A549 (cell line): ENCODE results near the gene RPS25. TPM values are rescaled to one million over a fixed set of nuclear protein-coding genes. Genes with fewer than 3 reads are reported as not detected.
A peak's percentile ranks its signal among the peaks of the same experiment; 100 is the strongest.
"Not testable (repeated sequence)": the region's sequence is repeated elsewhere in the genome, so short reads cannot be mapped to it uniquely, and the experiment has no call there.

Experiments
- ATAC-seq, 2 experiments: fragments of 200-7000 bp in 1 of 2; fragments of >200 bp in 1 of 2; cut with Nextera tagmentation in 1 of 2; cut with Tn5 transposase in 1 of 2; 3 replicates each; pipeline versions ENCODE4 v1.8.0 to v1.9.1; 2018 to 2020; ENCODE audit warnings: mild to moderate bottlenecking in 1 of 2, moderate library complexity in 1 of 2
- CTCF ChIA-PET: fragments of 300-600 bp; sonication (Branson Sonifier 250); formaldehyde crosslinking; extraction: SDS; loops from one replicate; lab custom pipeline; 2021; ENCODE audit warnings: antibody characterized with exemption, inconsistent platforms; lab: Yijun Ruan, JAX
- POLR2A ChIA-PET: fragments of 350-600 bp; formaldehyde crosslinking; extraction: SDS; loops from one replicate; lab custom pipeline; 2021; ENCODE audit warnings: antibody characterized with exemption, inconsistent platforms; lab: Yijun Ruan, JAX
- DNase-seq, 2 experiments: peaks; one replicate each; pipeline versions ENCODE4 v3.0.0 to v3.0.0-alpha.2; 2011 to 2016; ENCODE audit warnings: low read depth in 1 of 2, low spot score in 1 of 2
- FAIRE-seq: peaks from 2 replicates; lab custom pipeline; 2011; peaks lifted over from hg19 to GRCh38; lab: Jason Lieb, UNC
- H3K27ac ChIP-seq, 2 experiments: fragments of >200 bp; sonication (Bioruptor Twin); formaldehyde crosslinking; 3 replicates each; pipeline ENCODE4 v1.5.1; 2016 to 2017
- H3K4me1 ChIP-seq: fragments of >200 bp; sonication (Bioruptor Twin); formaldehyde crosslinking; 3 replicates; pipeline ENCODE4 v1.6.1; 2016
- H3K4me2 ChIP-seq: fragments of >200 bp; sonication (Bioruptor Twin); formaldehyde crosslinking; 3 replicates; pipeline ENCODE4 v1.6.1; 2016
- H3K4me3 ChIP-seq: fragments of >200 bp; sonication (Bioruptor Twin); formaldehyde crosslinking; 3 replicates; pipeline ENCODE4 v1.5.1; 2016
- H3K9me3 ChIP-seq: fragments of >200 bp; sonication (Bioruptor Twin); formaldehyde crosslinking; 3 replicates; pipeline ENCODE4 v1.6.1; 2016
- CBX2 ChIP-seq: fragments of 200-600 bp; sonication (generic); IDR thresholded peaks from 2 replicates; pipeline ENCODE4 v1.6.1; 2016; ENCODE audit warnings: low read depth, mild to moderate bottlenecking, borderline replicate concordance
- CEBPB ChIP-seq, 2 experiments: fragments of >200 bp in 1 of 2; sonication (Bioruptor Twin) in 1 of 2; formaldehyde crosslinking in 1 of 2; IDR thresholded peaks; 2 replicates each; pipeline ENCODE4 v1.6.1; 2012 to 2016
- CHD4 ChIP-seq: fragments of 200-600 bp; sonication (generic); IDR thresholded peaks from 2 replicates; pipeline ENCODE4 v1.6.1; 2016; ENCODE audit warnings: antibody characterized with exemption, mild to moderate bottlenecking, borderline replicate concordance
- GATA3 ChIP-seq: IDR thresholded peaks from 2 replicates; pipeline ENCODE4 v1.6.1; 2012; ENCODE audit warnings: borderline replicate concordance
- HEYL ChIP-seq: fragments of 250-450 bp; sonication (Bioruptor Pico); IDR thresholded peaks from 2 replicates; pipeline ENCODE4 v1.8.0; 2021; ENCODE audit warnings: mild to moderate bottlenecking, moderate library complexity
- HOXB13 ChIP-seq: fragments of 250-450 bp; sonication (Bioruptor Pico); IDR thresholded peaks from 2 replicates; pipeline ENCODE4 v1.5.0; 2020; ENCODE audit warnings: low read depth, mild to moderate bottlenecking, moderate library complexity
- JUN ChIP-seq, 2 experiments: fragments of >200 bp; sonication (Bioruptor Twin); formaldehyde crosslinking; IDR thresholded peaks; 2 replicates in 1 of 2; 3 replicates in 1 of 2; pipeline ENCODE4 v1.6.1; 2016 to 2017
- MAZ ChIP-seq: fragments of 150-350 bp; IDR thresholded peaks from 2 replicates; pipeline ENCODE4 v1.6.1; 2014; ENCODE audit warnings: antibody characterized with exemption, low read depth, low read length, borderline replicate concordance
- NFE2L2 ChIP-seq: fragments of 150-350 bp; conservative IDR thresholded peaks from 2 replicates; pipeline ENCODE4 v1.6.1; 2014; ENCODE audit warnings: low read length
- NPAS2 ChIP-seq: fragments of 250-450 bp; sonication (Bioruptor Pico); IDR thresholded peaks from 2 replicates; pipeline ENCODE4 v1.8.0; 2022; ENCODE audit warnings: mild to moderate bottlenecking, moderate library complexity, borderline replicate concordance
- NR3C1 ChIP-seq: fragments of >200 bp; sonication (Bioruptor Twin); formaldehyde crosslinking; IDR thresholded peaks from 3 replicates; pipeline ENCODE4 v1.6.1; 2017
- PHF8 ChIP-seq: fragments of 200-600 bp; sonication (generic); IDR thresholded peaks from 2 replicates; pipeline ENCODE4 v1.6.1; 2016; ENCODE audit warnings: low read depth, mild to moderate bottlenecking, antibody characterized with exemption, moderate library complexity, borderline replicate concordance
- POLR2A ChIP-seq: IDR thresholded peaks from 2 replicates; pipeline ENCODE4 v1.6.1; 2012; ENCODE audit warnings: mild to moderate bottlenecking, low read length
- RAD21 ChIP-seq, 2 experiments: fragments of >200 bp in 1 of 2; sonication (Bioruptor Twin) in 1 of 2; formaldehyde crosslinking in 1 of 2; IDR thresholded peaks in 1 of 2; conservative IDR thresholded peaks in 1 of 2; 2 replicates in 1 of 2; 3 replicates in 1 of 2; pipeline ENCODE4 v1.6.1; 2012 to 2018; ENCODE audit warnings: inconsistent platforms in 1 of 2
- RCOR1 ChIP-seq: fragments of 150-350 bp; IDR thresholded peaks from 2 replicates; pipeline ENCODE4 v1.6.1; 2014; ENCODE audit warnings: antibody characterized with exemption, low read length, low read depth
- RFX5 ChIP-seq: fragments of 450-650 bp; IDR thresholded peaks from 2 replicates; pipeline ENCODE4 v1.7.1; 2014; ENCODE audit warnings: antibody characterized with exemption, mild to moderate bottlenecking, moderate library complexity
- RNF2 ChIP-seq: fragments of 200-600 bp; sonication (generic); IDR thresholded peaks from 2 replicates; pipeline ENCODE4 v1.6.1; 2016; ENCODE audit warnings: low read depth, mild to moderate bottlenecking, antibody characterized with exemption, moderate library complexity, borderline replicate concordance
- TFCP2L1 ChIP-seq: fragments of 250-450 bp; sonication (Bioruptor Pico); IDR thresholded peaks from 2 replicates; pipeline ENCODE4 v1.5.0; 2021; ENCODE audit warnings: mild to moderate bottlenecking
- WGBS: methylation state at CpG from one replicate; pipeline ENCODE4 v1.1.6; 2017; ENCODE audit errors: missing lambda C conversion rate; 5-methylcytosine and 5-hydroxymethylcytosine counted together
- polyA plus RNA-seq, 4 experiments: library from polyadenylated mRNA; depleted of rRNA in 3 of 4; stranded (reverse); fragments of >200 nt; fragmentation: RNase III in 1 of 4; extraction: RNeasy Plus Mini Kit Qiagen cat#74134 plus additional on column Dnase treatment in 1 of 4; gene quantifications; 2 replicates in 3 of 4; 3 replicates in 1 of 4; pipeline ENCODE4 v1.2.3, GENCODE V29; 2011 to 2017
- TF ChIP-seq, protein P1 (sequence below): fragments of 250-450 bp; sonication (Bioruptor Pico); IDR thresholded peaks from 2 replicates; pipeline ENCODE4 v1.5.0; 2020; ENCODE audit warnings: low read depth, mild to moderate bottlenecking, moderate library complexity
- TF ChIP-seq, protein P2 (sequence below): fragments of >200 bp; sonication (Bioruptor Twin); formaldehyde crosslinking; IDR thresholded peaks from 3 replicates; pipeline ENCODE4 v1.5.1; 2016
- TF ChIP-seq, protein P3 (sequence below): IDR thresholded peaks from 2 replicates; pipeline ENCODE4 v1.6.1; 2012; ENCODE audit warnings: low read depth, borderline replicate concordance

RPS25 gene
- polyA plus RNA-seq, 2 of the 4 experiments (the other 2 are of a cell fraction), result 844 to 1,517 TPM

DNA sequence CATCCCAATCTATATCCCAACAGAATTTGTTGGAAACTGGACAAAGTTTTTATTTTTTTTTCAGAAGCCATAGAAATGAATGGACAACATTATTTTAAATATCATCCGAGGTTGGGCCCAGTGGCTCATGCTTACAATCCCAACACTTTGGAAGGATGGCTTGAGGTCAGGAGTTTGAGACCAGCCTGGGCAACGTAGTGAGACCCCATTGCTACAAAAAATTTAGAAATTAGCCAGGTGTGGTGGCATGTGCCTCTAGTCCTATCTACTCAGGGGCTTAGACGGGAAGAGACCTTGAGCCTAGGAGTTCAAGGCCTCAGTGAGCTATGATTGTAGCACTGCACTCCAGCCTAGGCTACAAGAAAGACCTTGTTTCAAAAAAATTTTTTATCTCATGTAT, 16.7 kb upstream of the RPS25 start (continued):
- TF ChIP-seq, protein P1, sequence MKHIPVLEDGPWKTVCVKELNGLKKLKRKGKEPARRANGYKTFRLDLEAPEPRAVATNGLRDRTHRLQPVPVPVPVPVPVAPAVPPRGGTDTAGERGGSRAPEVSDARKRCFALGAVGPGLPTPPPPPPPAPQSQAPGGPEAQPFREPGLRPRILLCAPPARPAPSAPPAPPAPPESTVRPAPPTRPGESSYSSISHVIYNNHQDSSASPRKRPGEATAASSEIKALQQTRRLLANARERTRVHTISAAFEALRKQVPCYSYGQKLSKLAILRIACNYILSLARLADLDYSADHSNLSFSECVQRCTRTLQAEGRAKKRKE, result no peak
- no peak for TF ChIP-seq RFX5

DNA sequence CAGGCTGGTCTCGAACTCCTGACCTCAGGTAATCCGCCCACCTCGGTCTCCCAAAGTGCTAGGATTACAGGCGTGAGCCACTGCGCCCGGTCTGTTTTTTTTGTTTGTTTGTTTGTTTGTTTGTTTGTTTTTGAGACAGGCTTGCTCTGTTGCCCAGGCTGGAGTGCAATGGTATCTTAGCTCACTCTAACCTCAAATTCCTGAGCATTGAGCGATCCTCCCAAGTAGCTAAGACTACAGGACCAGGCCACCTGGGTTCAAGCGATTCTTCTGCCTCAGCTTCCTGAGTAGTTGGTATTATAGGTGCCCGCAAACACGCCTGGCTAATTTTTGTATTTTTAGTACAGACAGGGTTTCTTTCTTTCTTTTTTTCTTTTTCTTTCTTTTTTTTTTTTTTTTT, 15.3 kb upstream of the RPS25 start:
- not testable (repeated sequence) for H3K27ac ChIP-seq, H3K4me2 ChIP-seq, H3K9me3 ChIP-seq, DNase-seq, FAIRE-seq, H3K4me3 ChIP-seq, ATAC-seq
- 75% methylated on average over 10 of the region's 10 CpGs for WGBS
- peaks cover 12% of the 10 kb centered on the region for H3K4me1 ChIP-seq
- CTCF ChIA-PET, result interaction anchor here (0.7 to 0.8 kb wide), 2 partner anchors 15 to 23 kb away, joined by 3 read pairs; partner anchors contain the start of gene RPS25
- POLR2A ChIA-PET, result interaction anchor here (0.7 kb wide), 1 partner anchor 410 kb away, joined by 4 read pairs; no protein-coding TSS in a partner anchor

DNA sequence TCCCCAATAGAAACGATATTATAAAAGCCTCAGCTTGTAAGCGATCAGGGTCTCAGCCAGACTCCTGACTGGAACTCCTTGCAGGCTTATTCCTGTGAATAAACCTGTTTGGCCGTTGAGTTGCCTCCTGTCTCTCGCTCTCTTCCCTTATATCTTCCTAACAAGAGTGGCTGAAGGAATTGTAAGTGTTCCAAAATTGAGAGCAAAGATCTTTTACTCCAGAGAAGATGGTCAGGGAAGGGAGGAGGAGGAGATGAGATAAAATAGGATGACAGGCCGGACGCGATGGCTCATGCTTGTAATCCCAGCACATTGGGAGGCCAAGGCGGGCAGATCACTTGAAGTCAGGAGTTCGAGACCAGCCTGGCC, 13.8 kb upstream of the RPS25 start:
- FAIRE-seq (no peak), DNase-seq (no peak), ATAC-seq (no peak)
- Histone ChIP-seq H3K4me2 (no peak overlapping the region), H3K9me3 (no peaks in the 10 kb centered on the region), H3K4me1 (peaks cover 12% of the 10 kb centered on the region), H3K27ac (no peak overlapping the region), H3K4me3 (no peak overlapping the region)
- TF ChIP-seq HOXB13 (CRISPR knock-in tag) (no peak), CBX2 (no peak), HEYL (no peak), NR3C1 (no peak), MAZ (no peak), GATA3 (no peak), RCOR1 (no peak), RFX5 (no peak), PHF8 (no peak)
- TF ChIP-seq, protein P1, result no peak
- TF ChIP-seq, protein P2, sequence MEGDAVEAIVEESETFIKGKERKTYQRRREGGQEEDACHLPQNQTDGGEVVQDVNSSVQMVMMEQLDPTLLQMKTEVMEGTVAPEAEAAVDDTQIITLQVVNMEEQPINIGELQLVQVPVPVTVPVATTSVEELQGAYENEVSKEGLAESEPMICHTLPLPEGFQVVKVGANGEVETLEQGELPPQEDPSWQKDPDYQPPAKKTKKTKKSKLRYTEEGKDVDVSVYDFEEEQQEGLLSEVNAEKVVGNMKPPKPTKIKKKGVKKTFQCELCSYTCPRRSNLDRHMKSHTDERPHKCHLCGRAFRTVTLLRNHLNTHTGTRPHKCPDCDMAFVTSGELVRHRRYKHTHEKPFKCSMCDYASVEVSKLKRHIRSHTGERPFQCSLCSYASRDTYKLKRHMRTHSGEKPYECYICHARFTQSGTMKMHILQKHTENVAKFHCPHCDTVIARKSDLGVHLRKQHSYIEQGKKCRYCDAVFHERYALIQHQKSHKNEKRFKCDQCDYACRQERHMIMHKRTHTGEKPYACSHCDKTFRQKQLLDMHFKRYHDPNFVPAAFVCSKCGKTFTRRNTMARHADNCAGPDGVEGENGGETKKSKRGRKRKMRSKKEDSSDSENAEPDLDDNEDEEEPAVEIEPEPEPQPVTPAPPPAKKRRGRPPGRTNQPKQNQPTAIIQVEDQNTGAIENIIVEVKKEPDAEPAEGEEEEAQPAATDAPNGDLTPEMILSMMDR, result no peak
- 88% methylated on average over 9 of the region's 9 CpGs for WGBS
- CTCF ChIA-PET, result interaction anchor here (1.0 to 2.4 kb wide), 8 partner anchors 10 to 46 kb away, joined by 3 to 11 read pairs (median 7); partner anchors contain the start of genes CENATAC, RPS25 and TRAPPC4
- POLR2A ChIA-PET, result no interaction called here

DNA sequence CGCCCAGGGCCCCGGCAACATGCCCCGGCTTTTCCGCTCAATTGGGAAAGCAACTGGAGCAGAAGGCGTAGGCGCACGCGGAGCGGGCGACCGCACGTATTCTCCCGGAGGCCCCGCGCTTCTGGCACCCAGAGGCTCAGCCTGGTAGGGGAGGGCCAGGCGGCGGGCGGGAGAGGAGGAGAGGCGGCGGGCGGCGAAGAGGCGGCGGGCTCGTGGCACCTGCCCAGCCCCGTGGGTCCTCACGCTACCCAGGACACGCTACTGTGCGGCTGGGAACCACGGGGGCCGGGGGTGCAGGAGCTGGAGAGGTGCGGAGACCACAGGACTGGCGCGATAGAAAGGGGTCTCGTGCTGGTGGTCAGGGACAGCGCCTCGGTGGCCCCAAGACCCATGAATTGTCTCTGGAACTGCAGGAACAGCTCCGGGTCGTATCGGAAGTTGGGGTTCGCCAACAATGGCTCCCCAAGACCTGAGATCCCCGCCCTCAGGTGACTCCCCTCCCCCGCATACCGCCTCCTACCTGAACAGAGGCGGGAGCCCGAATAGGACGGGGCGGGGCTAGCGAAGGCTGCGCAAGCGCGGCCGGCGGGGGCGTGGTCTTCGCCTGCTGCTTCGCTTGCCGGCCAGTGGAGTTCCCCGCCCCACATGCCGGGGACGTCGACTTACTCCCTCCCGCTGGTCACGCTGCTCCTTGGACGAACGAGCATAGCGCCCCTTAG, 12.3 kb upstream of the RPS25 start, which contains the start of gene SLC37A4:
SLC37A4 (minus strand) TSS at position 549 of the 719 bp plus-strand sequence.
- FAIRE-seq (no peak), ATAC-seq (peak; percentile 91 to 95), DNase-seq (peak; percentile 80 to 97)
- WGBS, result 1% methylated on average over 29 of the region's 67 CpGs
- POLR2A ChIA-PET, result no interaction called here
- Histone ChIP-seq H3K4me1 (peaks cover 12% of the 10 kb centered on the region), H3K27ac (peak within 1 kb of the TSS; percentile 82 to 92), H3K4me2 (peak within 1 kb of the TSS; percentile 97), H3K9me3 (no peaks in the 10 kb centered on the region), H3K4me3 (peak within 1 kb of the TSS; percentile 85)
- CTCF ChIA-PET, result interaction anchor here (0.6 to 2.4 kb wide), 8 partner anchors 9 to 53 kb away, joined by 3 to 11 read pairs (median 7); partner anchors contain the start of genes RPS25 and TRAPPC4
- no peak for TF ChIP-seq CHD4
- TF ChIP-seq, protein P3, sequence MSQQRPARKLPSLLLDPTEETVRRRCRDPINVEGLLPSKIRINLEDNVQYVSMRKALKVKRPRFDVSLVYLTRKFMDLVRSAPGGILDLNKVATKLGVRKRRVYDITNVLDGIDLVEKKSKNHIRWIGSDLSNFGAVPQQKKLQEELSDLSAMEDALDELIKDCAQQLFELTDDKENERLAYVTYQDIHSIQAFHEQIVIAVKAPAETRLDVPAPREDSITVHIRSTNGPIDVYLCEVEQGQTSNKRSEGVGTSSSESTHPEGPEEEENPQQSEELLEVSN, result peak; percentile 99
- no peak for TF ChIP-seq RNF2
- no peak for TF ChIP-seq CEBPB (IDR thresholded peaks at IDR 0.05)
- 0 out of 2 replicates have a peak, but pooled peaks have one; percentile 48 for TF ChIP-seq MAZ
- no peak for TF ChIP-seq HOXB13 (CRISPR knock-in tag)
- TF ChIP-seq, protein P1, result no peak
- TF ChIP-seq, protein P2, result peak; percentile 61
- TF ChIP-seq TFCP2L1 (CRISPR knock-in tag), result no peak
- no peak for TF ChIP-seq RFX5
- TF ChIP-seq POLR2A, result peak; percentile 56; the same call in 1 of the 2 replicates
- no peak for TF ChIP-seq NPAS2
- TF ChIP-seq RAD21 (conservative IDR thresholded peaks at IDR 0.05 in 1 of 2, IDR thresholded peaks at IDR 0.05 in 1 of 2), result peak; percentile 43; a peak in 2 of 5 replicates
- no peak for TF ChIP-seq JUN (IDR thresholded peaks at IDR 0.05)
- no peak for TF ChIP-seq NFE2L2
